Stimulated activated CD8-positive, alpha-beta memory T cell treated with anti-CD3 and anti-CD28 coated beads, Interleukin-12 subunit alpha, Interleukin-12 subunit beta, amount 100 ng/mL, for 24 hours (primary cell): Measurements from ENCODE around the gene HPS3.

ENCODE experiments used
- DNase-seq: peaks from one replicate; pipeline ENCODE4 v3.0.0-alpha.2; 2020; ENCODE audit errors: extremely low read depth

Gene HPS3

GRCh38 chr3:149120051-149120972, 9.1 kb upstream of the HPS3 start:
- DNase-seq: no peak

- no peak for DNase-seq
Measured at GRCh38 chr3:149122721-149123578, 6.5 kb upstream of the HPS3 start.

- no peak for DNase-seq
Measured at GRCh38 chr3:149128821-149129220, 617 bp upstream of the HPS3 start.

- DNase-seq: no peak
Measured at GRCh38 chr3:149131589-149131988, 2.2 kb downstream of the HPS3 start.

GRCh38 chr3:149134575-149134974, 5.1 kb downstream of the HPS3 start:
- DNase-seq: no peak

- DNase-seq: no peak
Measured at GRCh38 chr3:149142682-149143081, 13.2 kb downstream of the HPS3 start.

GRCh38 chr3:149145356-149145755, 15.9 kb downstream of the HPS3 start:
- no peak for DNase-seq

GRCh38 chr3:149145974-149146373, 16.5 kb downstream of the HPS3 start:
- DNase-seq: no peak

- no peak for DNase-seq
Measured at GRCh38 chr3:149150436-149150835, 21.0 kb downstream of the HPS3 start.

- DNase-seq: no peak
Measured at GRCh38 chr3:149151843-149152242, 22.4 kb downstream of the HPS3 start.

GRCh38 chr3:149152420-149152819, 23.0 kb downstream of the HPS3 start:
- no peak for DNase-seq

- no peak for DNase-seq
Measured at GRCh38 chr3:149153402-149153801, 24.0 kb downstream of the HPS3 start.

- DNase-seq: no peak
Measured at GRCh38 chr3:149160754-149161300, 31.4 kb downstream of the HPS3 start.

GRCh38 chr3:149162007-149162406, 32.6 kb downstream of the HPS3 start:
- DNase-seq: no peak

- no peak for DNase-seq
Measured at GRCh38 chr3:149163066-149163465, 33.6 kb downstream of the HPS3 start.

GRCh38 chr3:149167898-149168297, 38.5 kb downstream of the HPS3 start:
- no peak for DNase-seq

- DNase-seq: no peak
Measured at GRCh38 chr3:149170672-149171071, 41.2 kb downstream of the HPS3 start.

GRCh38 chr3:149174901-149175300, 45.5 kb downstream of the HPS3 start:
- DNase-seq: no peak

GRCh38 chr3:149177122-149177521, 47.7 kb downstream of the HPS3 start:
- DNase-seq: no peak

- no peak for DNase-seq
Measured at GRCh38 chr3:149179220-149179619, 49.8 kb downstream of the HPS3 start.

- no peak for DNase-seq
Measured at GRCh38 chr3:149180057-149180573, 50.7 kb downstream of the HPS3 start.

- DNase-seq: no peak
Measured at GRCh38 chr3:149181182-149181581, 51.7 kb downstream of the HPS3 start.
